ENCODE measurements around the gene IGFBP1.

- TF ChIP-seq CTCF (IDR thresholded peaks at IDR 0.05) (peak; percentile 68 to 92 (median 77)), POLR2A (IDR thresholded peaks at IDR 0.05) (no peak)
These were observed 35.0 kb downstream of the IGFBP1 start for GRCh38 chr7:45923290-45923689.

Data from thyroid gland (tissue), 4 donors.